HL-60 (cell line): ENCODE data around the gene BCL11B.

ENCODE experiments used
- DNase-seq, 2 experiments: peaks; one replicate each; pipeline ENCODE4 v3.0.0-alpha.2; 2010 to 2020; ENCODE audit warnings: low read depth in 1 of 2, low spot score in 1 of 2
- H3K27ac ChIP-seq: fragments of 250-450 bp; sonication (Bioruptor Pico); replicated peaks from 2 replicates; pipeline ENCODE4 v1.5.1; 2020; ENCODE audit warnings: mild to moderate bottlenecking, moderate library complexity
- H3K27me3 ChIP-seq: fragments of 250-450 bp; sonication (Bioruptor Pico); 2 replicates; pipeline ENCODE4 v1.5.1; 2021; ENCODE audit warnings: mild to moderate bottlenecking, moderate library complexity; ENCODE audit not compliant: insufficient read depth, poor library complexity, severe bottlenecking
- H3K4me3 ChIP-seq: replicated peaks from 2 replicates; pipeline ENCODE4 v1.5.1; 2011; ENCODE audit warnings: mild to moderate bottlenecking, control low read depth, low read length; ENCODE audit not compliant: insufficient read depth
- GABPA ChIP-seq: IDR thresholded peaks from 2 replicates; pipeline ENCODE4 v1.6.1; 2012; ENCODE audit warnings: low read depth
- POLR2AphosphoS5 ChIP-seq: IDR thresholded peaks from 2 replicates; pipeline ENCODE4 v1.6.1; 2012; ENCODE audit warnings: low read depth
- SPI1 ChIP-seq: IDR thresholded peaks from 2 replicates; pipeline ENCODE4 v1.6.1; 2012; ENCODE audit warnings: low read depth, mild to moderate bottlenecking, borderline replicate concordance
- TF ChIP-seq, protein P1 (sequence below): IDR thresholded peaks from one replicate; pipeline ENCODE4 v1.5.1; 2011; ENCODE audit warnings: low read length, control low read depth, inconsistent platforms; ENCODE audit not compliant: insufficient read depth
- TF ChIP-seq, protein P2 (sequence below): IDR thresholded peaks from 2 replicates; pipeline ENCODE4 v1.6.1; 2012; ENCODE audit warnings: low read depth; ENCODE audit not compliant: insufficient replicate concordance

The BCL11B gene

DNA sequence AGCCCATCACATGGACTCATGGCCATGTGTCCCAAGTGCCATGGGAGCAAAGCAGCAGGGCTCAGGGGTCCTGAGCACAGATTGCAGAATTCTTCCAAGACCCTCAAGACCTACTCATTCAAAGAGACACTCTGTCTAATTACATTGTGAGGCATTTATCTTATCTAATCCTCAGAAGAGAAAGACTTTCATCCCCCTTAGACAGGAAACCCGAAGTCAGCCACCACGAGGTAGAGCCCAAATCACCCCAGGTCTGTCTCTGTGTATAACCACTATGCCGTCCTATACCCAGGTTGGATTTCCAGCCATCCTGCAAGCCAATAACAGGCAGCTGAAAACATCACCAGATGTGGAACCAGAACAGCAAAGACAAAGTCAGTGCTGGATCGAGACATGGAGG lies 8.9 kb upstream of the BCL11B start:
- Histone ChIP-seq H3K27me3 (peaks cover 31% of the 10 kb centered on the region), H3K4me3 (no peak overlapping the region), H3K27ac (no peak overlapping the region)
- no peak for DNase-seq
- TF ChIP-seq GABPA = no peak
- no peak for TF ChIP-seq POLR2AphosphoS5
- no peak for TF ChIP-seq SPI1
- TF ChIP-seq, protein P1, sequence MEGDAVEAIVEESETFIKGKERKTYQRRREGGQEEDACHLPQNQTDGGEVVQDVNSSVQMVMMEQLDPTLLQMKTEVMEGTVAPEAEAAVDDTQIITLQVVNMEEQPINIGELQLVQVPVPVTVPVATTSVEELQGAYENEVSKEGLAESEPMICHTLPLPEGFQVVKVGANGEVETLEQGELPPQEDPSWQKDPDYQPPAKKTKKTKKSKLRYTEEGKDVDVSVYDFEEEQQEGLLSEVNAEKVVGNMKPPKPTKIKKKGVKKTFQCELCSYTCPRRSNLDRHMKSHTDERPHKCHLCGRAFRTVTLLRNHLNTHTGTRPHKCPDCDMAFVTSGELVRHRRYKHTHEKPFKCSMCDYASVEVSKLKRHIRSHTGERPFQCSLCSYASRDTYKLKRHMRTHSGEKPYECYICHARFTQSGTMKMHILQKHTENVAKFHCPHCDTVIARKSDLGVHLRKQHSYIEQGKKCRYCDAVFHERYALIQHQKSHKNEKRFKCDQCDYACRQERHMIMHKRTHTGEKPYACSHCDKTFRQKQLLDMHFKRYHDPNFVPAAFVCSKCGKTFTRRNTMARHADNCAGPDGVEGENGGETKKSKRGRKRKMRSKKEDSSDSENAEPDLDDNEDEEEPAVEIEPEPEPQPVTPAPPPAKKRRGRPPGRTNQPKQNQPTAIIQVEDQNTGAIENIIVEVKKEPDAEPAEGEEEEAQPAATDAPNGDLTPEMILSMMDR = no peak
- TF ChIP-seq, protein P2, sequence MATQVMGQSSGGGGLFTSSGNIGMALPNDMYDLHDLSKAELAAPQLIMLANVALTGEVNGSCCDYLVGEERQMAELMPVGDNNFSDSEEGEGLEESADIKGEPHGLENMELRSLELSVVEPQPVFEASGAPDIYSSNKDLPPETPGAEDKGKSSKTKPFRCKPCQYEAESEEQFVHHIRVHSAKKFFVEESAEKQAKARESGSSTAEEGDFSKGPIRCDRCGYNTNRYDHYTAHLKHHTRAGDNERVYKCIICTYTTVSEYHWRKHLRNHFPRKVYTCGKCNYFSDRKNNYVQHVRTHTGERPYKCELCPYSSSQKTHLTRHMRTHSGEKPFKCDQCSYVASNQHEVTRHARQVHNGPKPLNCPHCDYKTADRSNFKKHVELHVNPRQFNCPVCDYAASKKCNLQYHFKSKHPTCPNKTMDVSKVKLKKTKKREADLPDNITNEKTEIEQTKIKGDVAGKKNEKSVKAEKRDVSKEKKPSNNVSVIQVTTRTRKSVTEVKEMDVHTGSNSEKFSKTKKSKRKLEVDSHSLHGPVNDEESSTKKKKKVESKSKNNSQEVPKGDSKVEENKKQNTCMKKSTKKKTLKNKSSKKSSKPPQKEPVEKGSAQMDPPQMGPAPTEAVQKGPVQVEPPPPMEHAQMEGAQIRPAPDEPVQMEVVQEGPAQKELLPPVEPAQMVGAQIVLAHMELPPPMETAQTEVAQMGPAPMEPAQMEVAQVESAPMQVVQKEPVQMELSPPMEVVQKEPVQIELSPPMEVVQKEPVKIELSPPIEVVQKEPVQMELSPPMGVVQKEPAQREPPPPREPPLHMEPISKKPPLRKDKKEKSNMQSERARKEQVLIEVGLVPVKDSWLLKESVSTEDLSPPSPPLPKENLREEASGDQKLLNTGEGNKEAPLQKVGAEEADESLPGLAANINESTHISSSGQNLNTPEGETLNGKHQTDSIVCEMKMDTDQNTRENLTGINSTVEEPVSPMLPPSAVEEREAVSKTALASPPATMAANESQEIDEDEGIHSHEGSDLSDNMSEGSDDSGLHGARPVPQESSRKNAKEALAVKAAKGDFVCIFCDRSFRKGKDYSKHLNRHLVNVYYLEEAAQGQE = no peak

DNA sequence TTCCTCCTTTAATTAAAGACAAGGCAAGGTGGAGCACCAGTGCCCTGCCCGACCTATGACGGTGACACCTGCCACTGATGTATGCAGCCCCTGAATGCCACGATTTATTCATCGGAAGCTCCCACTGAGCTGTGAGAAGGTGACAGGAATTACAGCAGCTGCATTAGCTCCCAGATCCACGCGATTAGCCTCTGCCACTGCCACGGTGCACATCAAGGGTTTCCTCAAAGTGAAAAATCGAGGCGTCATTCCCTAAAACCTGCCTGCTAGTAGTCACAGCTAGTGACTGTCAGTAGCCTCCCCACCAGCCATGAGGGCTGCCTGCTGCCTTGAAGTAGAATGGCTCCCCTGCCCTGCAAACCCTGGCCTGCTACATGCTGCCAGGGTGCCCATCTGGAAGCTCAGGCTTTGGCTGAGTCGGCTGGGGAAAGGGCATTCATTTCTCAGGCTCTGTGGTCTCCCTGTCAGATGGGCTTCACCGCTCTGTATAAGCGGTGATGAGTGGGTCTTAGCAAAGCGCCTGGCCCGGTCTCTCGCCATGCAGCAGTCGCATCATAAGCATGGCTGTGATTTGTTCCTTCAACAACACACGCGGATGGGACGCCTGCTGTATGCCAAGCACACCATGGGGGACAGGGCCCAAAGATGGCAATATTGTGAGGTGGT lies 8.2 kb upstream of the BCL11B start:
- TF ChIP-seq SPI1 = no peak
- TF ChIP-seq, protein P2 = no peak
- TF ChIP-seq, protein P1 = no peak
- no peak for TF ChIP-seq POLR2AphosphoS5
- peaks cover 36% of the 10 kb centered on the region for H3K27me3 ChIP-seq

DNA sequence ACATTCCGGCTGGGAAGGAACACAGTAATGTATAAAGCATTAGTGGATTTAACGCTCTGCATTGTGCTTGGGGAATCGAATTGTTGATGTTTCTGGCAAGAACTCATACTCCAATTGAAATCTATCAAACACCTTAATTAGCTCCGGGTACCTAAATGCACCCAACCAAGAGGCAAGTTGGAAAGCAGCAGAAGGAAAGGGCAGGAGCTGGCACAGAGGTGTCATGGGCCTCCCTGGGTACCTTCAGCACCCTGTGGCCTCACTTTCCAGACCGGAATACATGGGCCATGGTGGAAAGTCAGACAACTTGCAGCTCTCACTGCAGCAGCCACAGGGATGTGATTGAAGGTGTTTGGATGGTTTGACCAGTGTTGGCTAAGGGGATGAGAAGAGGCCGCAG lies 6.8 kb upstream of the BCL11B start:
- no peak overlapping the region for H3K27ac ChIP-seq
- TF ChIP-seq, protein P2 = no peak
- TF ChIP-seq SPI1 (no peak), GABPA (no peak), POLR2AphosphoS5 (no peak)
- TF ChIP-seq, protein P1 = no peak
- H3K27me3 ChIP-seq = peaks cover 45% of the 10 kb centered on the region
- DNase-seq = no peak
- no peak overlapping the region for H3K4me3 ChIP-seq

More for the DNA sequence above, 8.2 kb upstream of the BCL11B start:
- no peak for DNase-seq
- Histone ChIP-seq H3K4me3 (no peak overlapping the region), H3K27ac (no peak overlapping the region)
